Measurements from ENCODE around the gene GAMT. TPM values are rescaled to one million over a fixed set of nuclear protein-coding genes. Genes with fewer than 3 reads are reported as not detected.

The GAMT gene
- total and polyA plus RNA-seq, 3 donors from 2014 or later, result 92.2 to 191 (median 144) TPM

DNA sequence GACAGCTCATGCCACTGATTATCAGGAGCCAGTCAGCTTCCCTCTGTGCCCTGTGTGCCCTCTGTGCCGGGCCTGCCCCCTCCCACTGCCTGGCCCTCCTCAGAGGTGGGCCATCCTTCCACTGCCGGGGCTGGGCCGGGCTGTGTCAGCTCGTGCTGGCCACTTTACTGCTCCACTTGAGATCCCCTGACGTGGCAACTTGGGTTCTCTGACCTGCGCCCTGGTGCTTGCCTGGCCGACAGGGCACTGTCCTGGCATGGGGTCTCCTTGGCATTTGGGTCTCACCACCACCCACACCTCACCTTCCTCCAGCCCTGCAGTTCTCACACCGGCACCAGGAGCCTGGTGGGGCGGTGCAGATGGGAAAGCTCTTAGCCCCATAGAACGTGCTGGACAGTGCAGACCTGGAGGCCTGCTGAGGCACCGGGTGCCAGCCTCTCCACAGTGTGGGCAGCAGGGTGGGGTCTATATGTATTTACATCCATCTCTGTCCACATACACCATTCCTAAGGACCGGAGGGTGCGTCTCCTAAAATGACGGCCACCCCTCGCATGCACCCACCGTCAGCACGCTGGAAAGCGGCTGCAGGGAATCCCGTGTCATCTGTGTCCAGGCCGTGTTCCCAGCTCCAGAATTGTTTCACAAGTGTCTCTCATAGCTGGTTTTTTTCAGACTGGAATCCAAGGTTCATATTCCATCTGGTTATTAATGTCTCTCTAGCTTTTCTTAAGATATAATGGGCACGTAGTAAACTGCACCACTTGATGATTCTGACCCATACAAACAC lies 17.8 kb upstream of the GAMT start:
- no peaks in the 10 kb centered on the region for H3K27me3 ChIP-seq
- no peaks in the 10 kb centered on the region for H3K9me3 ChIP-seq
- no peaks in the 10 kb centered on the region for H3K36me3 ChIP-seq (ENCODE audit: low read depth, missing control alignments)
- 85 to 87% methylated on average over 21 of the region's 21 CpGs for WGBS, 2 donors
- no peak overlapping the region for H3K27ac ChIP-seq
- intact Hi-C loops (cut with DNase I; ENCODE audit: low total_unique reads), result no loop called here
- H3K4me1 ChIP-seq, result peaks cover 48% of the 10 kb centered on the region
- DNase-seq, result no peak
- no peak overlapping the region for H3K4me3 ChIP-seq
- TF ChIP-seq POLR2A (IDR thresholded peaks at IDR 0.05), result no peak
- TF ChIP-seq, protein P1, sequence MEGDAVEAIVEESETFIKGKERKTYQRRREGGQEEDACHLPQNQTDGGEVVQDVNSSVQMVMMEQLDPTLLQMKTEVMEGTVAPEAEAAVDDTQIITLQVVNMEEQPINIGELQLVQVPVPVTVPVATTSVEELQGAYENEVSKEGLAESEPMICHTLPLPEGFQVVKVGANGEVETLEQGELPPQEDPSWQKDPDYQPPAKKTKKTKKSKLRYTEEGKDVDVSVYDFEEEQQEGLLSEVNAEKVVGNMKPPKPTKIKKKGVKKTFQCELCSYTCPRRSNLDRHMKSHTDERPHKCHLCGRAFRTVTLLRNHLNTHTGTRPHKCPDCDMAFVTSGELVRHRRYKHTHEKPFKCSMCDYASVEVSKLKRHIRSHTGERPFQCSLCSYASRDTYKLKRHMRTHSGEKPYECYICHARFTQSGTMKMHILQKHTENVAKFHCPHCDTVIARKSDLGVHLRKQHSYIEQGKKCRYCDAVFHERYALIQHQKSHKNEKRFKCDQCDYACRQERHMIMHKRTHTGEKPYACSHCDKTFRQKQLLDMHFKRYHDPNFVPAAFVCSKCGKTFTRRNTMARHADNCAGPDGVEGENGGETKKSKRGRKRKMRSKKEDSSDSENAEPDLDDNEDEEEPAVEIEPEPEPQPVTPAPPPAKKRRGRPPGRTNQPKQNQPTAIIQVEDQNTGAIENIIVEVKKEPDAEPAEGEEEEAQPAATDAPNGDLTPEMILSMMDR (IDR thresholded peaks at IDR 0.05), result no peak

GRCh38 chr19:1418496-1418775 lies 17.1 kb upstream of the GAMT start:
- H3K27me3 ChIP-seq, result no peaks in the 10 kb centered on the region
- DNase-seq, result no peak
- 66 to 84% methylated on average over 13 of the region's 13 CpGs for WGBS, 2 donors
- H3K27ac ChIP-seq, result peak overlapping the region; percentile 41 to 59
- intact Hi-C loops (cut with DNase I; ENCODE audit: low total_unique reads), result no loop called here
- peaks cover 49% of the 10 kb centered on the region for H3K4me1 ChIP-seq
- H3K36me3 ChIP-seq (ENCODE audit: low read depth, missing control alignments), result no peaks in the 10 kb centered on the region
- TF ChIP-seq, protein P1 (IDR thresholded peaks at IDR 0.05), result no peak
- no peak for TF ChIP-seq POLR2A (IDR thresholded peaks at IDR 0.05)
- H3K9me3 ChIP-seq, result no peaks in the 10 kb centered on the region
- no peak overlapping the region for H3K4me3 ChIP-seq

- TF ChIP-seq, protein P1 (IDR thresholded peaks at IDR 0.05), result no peak
- no peak for TF ChIP-seq POLR2A (IDR thresholded peaks at IDR 0.05)
- no peaks in the 10 kb centered on the region for H3K9me3 ChIP-seq
- no peaks in the 10 kb centered on the region for H3K27me3 ChIP-seq
- no peaks in the 10 kb centered on the region for H3K36me3 ChIP-seq (ENCODE audit: low read depth, missing control alignments)
- whole genome bisulfite sequencing, 2 donors, result 54 to 72% methylated on average over 28 to 30 of the region's 30 CpGs
- H3K4me3 ChIP-seq, result no peak overlapping the region
- peak; percentile 71 for DNase-seq
- H3K4me1 ChIP-seq, result peaks cover 54% of the 10 kb centered on the region
- intact Hi-C loops (cut with DNase I; ENCODE audit: low total_unique reads), result no loop called here
- H3K27ac ChIP-seq, result peak overlapping the region; percentile 41 to 59
Measured at GRCh38 chr19:1417681-1418495, 16.5 kb upstream of the GAMT start.

- Histone ChIP-seq H3K4me3 (no peak overlapping the region), H3K4me1 (peaks cover 57% of the 10 kb centered on the region), H3K27me3 (no peaks in the 10 kb centered on the region), H3K36me3 (ENCODE audit: low read depth, missing control alignments) (no peaks in the 10 kb centered on the region), H3K9me3 (no peaks in the 10 kb centered on the region), H3K27ac (peak overlapping the region in 1 of 2 donors; percentile 82)
- DNase-seq, result no peak
- TF ChIP-seq, protein P1 (IDR thresholded peaks at IDR 0.05), result no peak
- intact Hi-C loops (cut with DNase I; ENCODE audit: low total_unique reads), result no loop called here
- 72 to 82% methylated on average over 12 to 21 of the region's 21 CpGs for WGBS, 2 donors
Measured at GRCh38 chr19:1417145-1417544, 15.8 kb upstream of the GAMT start.
